GM21825 (cell line): ENCODE data around the gene SMARCA2.

Experiments used
- ATAC-seq: cut with Tn5 transposase; IDR thresholded peaks from one replicate; pipeline ENCODE4 v1.9.1; 2021; ENCODE audit warnings: mild to moderate bottlenecking, moderate library complexity; ENCODE audit not compliant: unreplicated experiment

Gene SMARCA2

GRCh38 chr9:2086971-2087370 is 71.8 kb downstream of the SMARCA2 start:
- peak; percentile 52 for ATAC-seq

GRCh38 chr9:2087500-2088313 is 72.6 kb downstream of the SMARCA2 start:
- no peak for ATAC-seq

GRCh38 chr9:2093920-2094597 is 78.9 kb downstream of the SMARCA2 start:
- ATAC-seq = no peak

- ATAC-seq = no peak
Measured at GRCh38 chr9:2096376-2096970, 81.3 kb downstream of the SMARCA2 start.

- no peak for ATAC-seq
Measured at GRCh38 chr9:2106666-2107065, 91.5 kb downstream of the SMARCA2 start.

- ATAC-seq = no peak
Measured at GRCh38 chr9:2107906-2108451, 92.8 kb downstream of the SMARCA2 start.

- no peak for ATAC-seq
Measured at GRCh38 chr9:2109069-2109650, 94.0 kb downstream of the SMARCA2 start.

GRCh38 chr9:2110036-2110435 is 94.9 kb downstream of the SMARCA2 start:
- no peak for ATAC-seq

- ATAC-seq = no peak
Measured at GRCh38 chr9:2116073-2116472, 100.9 kb downstream of the SMARCA2 start.

GRCh38 chr9:2117527-2117926 is 102.4 kb downstream of the SMARCA2 start:
- no peak for ATAC-seq

GRCh38 chr9:2119566-2119965 is 104.4 kb downstream of the SMARCA2 start:
- no peak for ATAC-seq

- no peak for ATAC-seq
Measured at GRCh38 chr9:2120926-2121689, 106.0 kb downstream of the SMARCA2 start.

- ATAC-seq = no peak
Measured at GRCh38 chr9:2122299-2122698, 107.2 kb downstream of the SMARCA2 start.

- peak; percentile 97 for ATAC-seq
Measured at GRCh38 chr9:2125906-2126305, 110.8 kb downstream of the SMARCA2 start.

- ATAC-seq = no peak
Measured at GRCh38 chr9:2126331-2126803, 111.2 kb downstream of the SMARCA2 start.

- ATAC-seq = no peak
Measured at GRCh38 chr9:2127486-2127885, 112.3 kb downstream of the SMARCA2 start.

- no peak for ATAC-seq
Measured at GRCh38 chr9:2128141-2128540, 113.0 kb downstream of the SMARCA2 start.

- no peak for ATAC-seq
Measured at GRCh38 chr9:2128618-2129017, 113.5 kb downstream of the SMARCA2 start.

- ATAC-seq = no peak
Measured at GRCh38 chr9:2130941-2131340, 115.8 kb downstream of the SMARCA2 start.

- no peak for ATAC-seq
Measured at GRCh38 chr9:2132484-2133082, 117.4 kb downstream of the SMARCA2 start.
